Endothelial cell of umbilical vein (primary cell): ENCODE results near the gene JUP. TPM values are rescaled to one million over a fixed set of nuclear protein-coding genes. Genes with fewer than 3 reads are reported as not detected.

Experiments
- BruUV-seq: library from RNA; stranded (reverse); fragments of 400-500 nt; replicated peaks from 2 replicates; lab custom pipeline; 2021; lab: Mats Ljungman, UMichigan
- CTCF ChIA-PET: fragments of 300-600, 350-600 bp; sonication (Branson Sonifier 250); formaldehyde crosslinking; loops from one replicate; lab custom pipeline; 2021; ENCODE audit warnings: antibody characterized with exemption, inconsistent platforms; lab: Charles Lee
- POLR2A ChIA-PET: fragments of 300-600, 350-600 bp; sonication (Branson Sonifier 250); formaldehyde crosslinking; loops from one replicate; lab custom pipeline; 2021; ENCODE audit warnings: antibody characterized with exemption, inconsistent platforms; lab: Charles Lee
- DNase-seq: peaks from one replicate; pipeline ENCODE4 v3.0.0-alpha.2; 2011; ENCODE audit warnings: low read depth, low spot score
- FAIRE-seq: peaks from 2 replicates; lab custom pipeline; 2011; peaks lifted over from hg19 to GRCh38; lab: Jason Lieb, UNC
- H2AFZ ChIP-seq: 2 replicates; pipeline ENCODE4 v1.6.0; 2012; ENCODE audit warnings: low read depth, low read length, control low read depth, inconsistent platforms
- H3K27ac ChIP-seq: 2 replicates; pipeline ENCODE4 v1.5.1; 2011; ENCODE audit warnings: low read depth, mild to moderate bottlenecking, control low read depth, low read length, moderate library complexity; ENCODE audit not compliant: insufficient read depth
- H3K27me3 ChIP-seq, 2 experiments: 2 replicates each; pipeline versions ENCODE4 v1.6.0 to v1.6.1; 2011; ENCODE audit warnings: low read length in 2 of 2, mixed read lengths in 1 of 2; ENCODE audit not compliant: control insufficient read depth in 2 of 2, insufficient read depth in 2 of 2
- H3K36me3 ChIP-seq, 2 experiments: 2 replicates in 1 of 2; 3 replicates in 1 of 2; pipeline ENCODE4 v1.5.1; 2011; ENCODE audit warnings: low read length in 2 of 2, mild to moderate bottlenecking in 1 of 2, moderate library complexity in 1 of 2; ENCODE audit not compliant: control insufficient read depth in 2 of 2, insufficient read depth in 2 of 2; ENCODE audit errors: extremely low read depth in 1 of 2
- H3K4me1 ChIP-seq: 3 replicates; pipeline ENCODE4 v1.5.1; 2011; ENCODE audit warnings: mild to moderate bottlenecking, low read length; ENCODE audit not compliant: control insufficient read depth, insufficient read depth; ENCODE audit errors: extremely low read depth
- H3K4me2 ChIP-seq: 2 replicates; pipeline ENCODE4 v1.6.1; 2011; ENCODE audit warnings: low read length, control low read depth, mixed read lengths; ENCODE audit not compliant: insufficient read depth
- H3K4me3 ChIP-seq, 3 experiments: fragments of 200-600 bp in 1 of 3; sonication (generic), shearing (Covaris generic) in 1 of 3; replicated peaks in 1 of 3; 2 replicates each; pipeline ENCODE4 v1.5.1; 2011 to 2016; ENCODE audit warnings: control low read depth in 3 of 3, low read length in 3 of 3, mild to moderate bottlenecking in 2 of 3, inconsistent platforms in 1 of 3, low read depth in 1 of 3, moderate library complexity in 1 of 3; ENCODE audit not compliant: insufficient read depth in 1 of 3
- H3K79me2 ChIP-seq: 2 replicates; pipeline ENCODE4 v1.6.0; 2012; ENCODE audit warnings: low read length, inconsistent platforms; ENCODE audit not compliant: control insufficient read depth, insufficient read depth
- H3K9ac ChIP-seq: replicated peaks from 2 replicates; pipeline ENCODE3; 2011; ENCODE audit warnings: low read length, control low read depth; ENCODE audit not compliant: insufficient read depth; ENCODE audit errors: extremely low read depth
- H3K9me1 ChIP-seq: replicated peaks from 3 replicates; pipeline ENCODE4 v1.6.0; 2011; ENCODE audit warnings: mild to moderate bottlenecking, low read length; ENCODE audit not compliant: control insufficient read depth, insufficient read depth; ENCODE audit errors: extremely low read depth
- H3K9me3 ChIP-seq: replicated peaks from 2 replicates; pipeline ENCODE4 v1.5.1; 2012; ENCODE audit warnings: low read length, inconsistent platforms; ENCODE audit not compliant: control insufficient read depth, insufficient read depth
- H4K20me1 ChIP-seq: replicated peaks from 2 replicates; pipeline ENCODE3; 2011; ENCODE audit warnings: mild to moderate bottlenecking, low read length; ENCODE audit not compliant: control insufficient read depth, insufficient read depth; ENCODE audit errors: extremely low read depth
- CTCF ChIP-seq, 2 donors: IDR thresholded peaks; 1 replicate in 1 of 2; 2 replicates in 1 of 2; pipeline ENCODE4 v1.5.1; 2011; ENCODE audit warnings: low read length in 2 of 2, mild to moderate bottlenecking in 2 of 2, moderate library complexity in 2 of 2, control low read depth in 1 of 2, inconsistent platforms in 1 of 2, low read depth in 1 of 2; ENCODE audit not compliant: insufficient read depth in 1 of 2; ENCODE audit errors: extremely low read depth in 1 of 2
- EZH2 ChIP-seq: IDR thresholded peaks from 2 replicates; pipeline ENCODE4 v1.6.1; 2012; ENCODE audit warnings: borderline replicate concordance, low read depth, mild to moderate bottlenecking, moderate library complexity, low read length, inconsistent platforms; ENCODE audit not compliant: severe bottlenecking
- FOS ChIP-seq: IDR thresholded peaks from 2 replicates; pipeline ENCODE4 v1.6.1; 2011; ENCODE audit warnings: mild to moderate bottlenecking, low read length, moderate library complexity, borderline replicate concordance; ENCODE audit not compliant: insufficient read depth
- GATA2 ChIP-seq: IDR thresholded peaks from 2 replicates; pipeline ENCODE4 v1.7.0; 2011; ENCODE audit warnings: low read depth, mild to moderate bottlenecking, moderate library complexity, mixed read lengths, low read length; ENCODE audit not compliant: insufficient read length, insufficient read depth
- JUN ChIP-seq: IDR thresholded peaks from 2 replicates; pipeline ENCODE4 v1.6.1; 2011; ENCODE audit warnings: borderline replicate concordance, low read depth; ENCODE audit not compliant: insufficient read length, insufficient read depth
- MAX ChIP-seq: IDR thresholded peaks from 2 replicates; pipeline ENCODE4 v1.6.1; 2011; ENCODE audit not compliant: insufficient read depth, insufficient read length
- MYC ChIP-seq: IDR thresholded peaks from one replicate; pipeline ENCODE4 v1.6.1; 2011; ENCODE audit warnings: mild to moderate bottlenecking, low read depth, low read length
- POLR2A ChIP-seq: IDR thresholded peaks from 2 replicates; pipeline ENCODE4 v1.6.1; 2012; ENCODE audit warnings: low read depth, mild to moderate bottlenecking, control low read depth, low read length
- POLR2AphosphoS5 ChIP-seq: IDR thresholded peaks from 2 replicates; pipeline ENCODE4 v1.6.1; 2012; ENCODE audit warnings: low read depth, mild to moderate bottlenecking, control low read depth, low read length, moderate library complexity; ENCODE audit not compliant: insufficient read depth
- dilution Hi-C: fragments of 300-500 bp; cut with MboI; formaldehyde crosslinking; loops from one replicate; pipeline ENCODE4 v1.15.0; 2019; ENCODE audit warnings: low sequenced_read_pairs; ENCODE audit not compliant: extremely low pct_ligation_motif_present
- intact Hi-C: fragments of 100-400 bp; cut with micrococcal nuclease; formaldehyde crosslinking; loops from one replicate; pipeline ENCODE4 v1.10.0; 2022
- polyA plus RNA-seq, 4 experiments: library from polyadenylated mRNA; depleted of rRNA in 3 of 4; stranded (reverse) in 3 of 4; unstranded in 1 of 4; fragments of >200 nt; gene quantifications; 2 replicates each; pipeline versions ENCODE4 v1.2.1 to v1.2.3, GENCODE V29; 2011 to 2012; ENCODE audit warnings: missing spikeins in 1 of 4
- total RNA-seq: library from RNA; stranded (reverse); gene quantifications from 2 replicates; pipeline ENCODE4 v1.2.3, GENCODE V29; 2021

JUP gene
- total and polyA plus RNA-seq, 2 donors (not counting 3 experiments of a cell fraction or from before 2014, with no cell fraction given), result 98.0 to 171 TPM

- Histone ChIP-seq H3K9me1 (no peaks in the 10 kb centered on the region), H3K79me2 (no peaks in the 10 kb centered on the region), H3K27me3 (no peaks in the 10 kb centered on the region), H3K27ac (peak overlapping the region; percentile 83), H3K36me3 (peaks cover 6 to 41% of the 10 kb centered on the region in 2 experiments), H2AFZ (no peak overlapping the region), H4K20me1 (no peaks in the 10 kb centered on the region), H3K4me2 (no peak overlapping the region), H3K9ac (peak overlapping the region; percentile 17), H3K4me3 (no peak overlapping the region), H3K4me1 (peaks cover 47% of the 10 kb centered on the region), H3K9me3 (no peaks in the 10 kb centered on the region)
- DNase-seq (no peak), FAIRE-seq (no peak)
- CTCF ChIA-PET, result interaction anchor here (0.9 to 7.7 kb wide), 7 partner anchors 12 to 91 kb away, joined by 3 to 169 read pairs (median 4); partner anchors contain the start of genes JUP and KLHL11
- POLR2A ChIA-PET, result interaction anchor here (0.6 to 3.4 kb wide), 4 partner anchors 12 to 107 kb away, joined by 3 to 31 read pairs (median 4); partner anchors contain the start of gene JUP
- dilution Hi-C loops, result no loop called here
- intact Hi-C loops, result loop anchor here (1.0 to 2.0 kb wide), 3 partner anchors 13 to 35 kb away; partner anchors contain the start of gene JUP
- no TSS peak for BruUV-seq
- TF ChIP-seq CTCF (IDR thresholded peaks at IDR 0.05; ENCODE audit: extremely low read depth in 1 of 2, insufficient read depth in 1 of 2, low read depth in 1 of 2, low read length in 2 of 2), result no peak
- TF ChIP-seq POLR2A, result no peak
- TF ChIP-seq JUN, result no peak
- TF ChIP-seq MYC, result no peak
- TF ChIP-seq GATA2, result no peak
- no peak for TF ChIP-seq EZH2
- no peak for TF ChIP-seq FOS
- no peak for TF ChIP-seq MAX
- TF ChIP-seq POLR2AphosphoS5, result no peak
These were observed 12.7 kb downstream of the JUP start for GRCh38 chr17:41773731-41774193.
